ENCODE measurements around the gene KRT6C.
"Not testable (repeated sequence)": the region's sequence is repeated elsewhere in the genome, so short reads cannot be mapped to it uniquely, and the experiment has no call there.

The KRT6C gene

DNA sequence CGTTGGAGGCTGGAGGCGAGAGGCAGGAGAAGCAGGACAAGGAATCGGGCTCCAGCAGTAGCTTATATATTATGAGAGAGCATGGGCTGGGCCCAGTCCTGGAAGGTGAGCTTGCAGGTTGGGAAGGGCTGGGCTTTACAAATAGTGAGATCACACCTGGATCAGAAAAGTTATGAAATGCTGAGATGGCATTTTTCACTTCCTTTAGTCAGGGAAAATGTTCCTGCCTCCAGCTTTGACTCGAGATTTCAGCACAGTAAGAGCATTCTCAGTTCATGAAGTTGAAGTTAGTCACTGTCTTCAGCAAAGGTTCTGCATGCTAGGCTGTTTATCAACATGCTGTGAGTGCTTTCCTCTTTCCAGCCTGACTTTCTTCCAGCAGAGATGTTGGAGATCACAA lies at the start of gene KRT6C:
Gene KRT6C (minus strand): TSS at position 38 of the 400 bp plus-strand sequence. CDS start 68 bp downstream, outside the sequence.
- no peak for DNase-seq (ENCODE audit: low read depth in 1 of 2, low spot score in 1 of 2)

DNA sequence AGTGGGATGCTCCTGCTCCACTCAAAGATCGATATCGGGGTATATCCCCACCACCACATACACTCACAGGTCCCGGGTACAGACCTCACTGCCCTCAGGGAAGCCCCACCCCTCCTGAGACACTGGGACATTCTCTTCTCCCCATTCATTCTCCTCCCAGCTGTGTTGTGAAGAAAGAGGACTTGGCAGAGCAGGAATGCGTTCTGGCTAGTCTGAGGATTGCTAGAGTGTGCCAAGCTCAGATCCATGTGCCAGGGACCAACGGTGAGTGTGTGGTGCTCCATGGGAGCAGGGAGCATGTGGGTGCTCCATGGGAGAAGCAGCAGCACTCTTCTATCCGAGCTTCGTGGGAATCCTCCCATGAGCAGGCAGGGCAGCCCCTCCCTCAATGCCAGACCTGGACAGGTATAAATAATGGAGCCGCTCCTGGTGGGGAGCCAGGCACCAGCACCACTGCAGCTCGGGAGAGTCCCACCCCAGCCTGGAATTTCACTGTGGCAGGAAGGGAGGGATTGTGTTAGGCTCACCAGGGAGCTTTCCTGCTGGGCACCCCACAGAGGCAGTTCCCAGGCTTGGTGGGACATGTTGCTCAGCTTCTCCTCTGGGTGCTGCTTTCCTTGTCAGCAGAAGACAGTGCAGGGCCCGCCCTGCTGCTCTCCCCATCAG lies 48.9 kb upstream of the KRT6C start:
- no peak for DNase-seq (ENCODE audit: low read depth in 1 of 2, low spot score in 1 of 2)

DNA sequence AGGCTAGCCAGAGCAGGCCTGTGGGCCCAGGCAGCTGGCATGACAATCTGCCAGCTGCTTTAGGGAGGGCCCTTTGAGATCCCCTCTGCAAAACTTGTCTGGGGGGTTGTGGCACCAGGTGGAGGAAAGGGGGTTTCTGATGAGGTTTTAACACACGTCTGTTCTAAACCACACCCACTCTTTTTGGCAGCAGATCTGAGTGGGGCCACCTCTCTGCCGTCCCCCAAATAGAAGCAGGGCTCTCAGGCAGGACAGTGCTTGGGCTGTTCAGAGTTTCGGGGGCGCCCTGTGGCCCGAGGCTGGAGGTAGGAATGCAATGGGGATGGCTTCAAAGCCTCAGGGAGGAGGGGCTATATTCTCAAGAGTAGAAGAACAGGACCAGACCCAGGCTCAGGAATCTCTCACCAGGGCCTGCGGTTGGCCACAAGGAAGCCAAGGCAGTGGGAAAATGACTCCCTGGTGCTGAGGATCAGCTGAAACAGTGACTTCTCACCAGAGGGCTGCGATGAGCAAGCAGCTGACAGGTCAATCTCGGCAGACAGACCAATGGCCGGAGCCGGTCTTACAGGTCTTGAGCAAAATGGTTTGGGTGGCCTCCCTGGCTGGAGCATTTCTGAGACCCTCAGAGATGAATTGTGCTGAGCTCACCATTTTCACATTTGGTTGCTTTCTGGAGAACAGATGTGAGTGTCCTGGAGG lies 48.1 kb upstream of the KRT6C start:
- no peak for DNase-seq (ENCODE audit: low read depth in 1 of 2, low spot score in 1 of 2)

DNA sequence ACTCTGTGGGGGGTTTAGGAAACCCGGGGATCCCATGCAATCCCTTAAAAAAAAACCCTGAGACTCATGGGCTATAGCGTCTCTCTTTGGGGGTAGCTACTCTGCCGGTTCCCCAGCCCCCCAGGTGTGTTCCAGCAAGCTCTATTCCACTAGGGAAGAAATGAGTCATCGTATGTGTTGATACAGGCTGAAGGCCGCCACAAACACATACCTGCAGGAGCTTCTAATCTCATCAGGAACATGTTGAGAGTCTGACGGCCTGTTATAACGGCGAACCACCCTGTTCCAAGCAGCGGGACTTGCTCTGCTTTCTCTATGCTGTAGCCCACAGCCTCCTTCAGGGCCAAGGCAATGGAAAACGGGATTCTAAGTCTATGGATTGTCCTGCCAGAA lies 47.6 kb upstream of the KRT6C start:
- no peak for DNase-seq (ENCODE audit: low read depth in 1 of 2, low spot score in 1 of 2)

DNA sequence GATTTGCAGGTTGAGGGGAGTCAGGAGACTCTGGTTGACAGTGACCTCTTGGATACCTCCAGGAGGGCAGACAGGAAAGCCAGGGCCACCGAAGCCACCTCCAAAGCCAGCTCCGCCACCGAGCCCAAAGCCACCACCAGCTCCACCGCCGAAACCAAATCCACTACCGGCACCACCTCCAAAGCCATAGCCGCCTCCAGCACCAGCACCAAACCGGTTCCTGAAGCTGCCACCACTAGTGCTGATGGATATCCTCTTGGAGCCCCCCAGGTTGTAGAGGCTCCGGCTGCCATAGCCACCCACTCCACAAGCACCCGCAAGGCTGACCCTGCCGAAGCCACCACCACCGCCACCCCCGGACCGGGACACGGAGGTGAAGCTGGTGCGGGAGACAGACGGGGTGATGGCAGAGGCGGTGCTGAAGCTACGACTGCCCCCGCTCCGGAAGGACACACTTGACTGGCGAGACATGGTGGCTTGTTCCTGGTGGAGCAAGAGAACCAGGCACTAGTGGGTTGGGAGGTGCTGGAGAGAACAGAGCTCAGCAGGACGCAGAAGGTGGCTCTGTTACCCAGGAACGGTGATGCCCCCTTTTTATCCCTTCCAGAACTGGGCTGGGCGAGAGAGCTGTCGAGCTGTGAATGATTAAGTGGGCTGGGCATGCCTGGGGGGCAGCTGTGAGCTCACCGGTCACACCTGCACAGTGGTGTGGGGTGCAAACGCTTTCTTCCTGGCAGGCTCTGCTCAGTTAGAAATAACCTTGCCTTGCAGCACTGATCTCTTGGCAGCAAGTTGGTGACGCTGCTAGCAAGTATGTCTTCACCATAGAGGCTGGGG lies 46.4 kb upstream of the KRT6C start, which contains the start of gene KRT5:
Gene KRT5 (minus strand): TSS at position 569 of the 837 bp plus-strand sequence. CDS start 98 bp downstream, at position 471.
- no peak for DNase-seq (ENCODE audit: low read depth in 1 of 2, low spot score in 1 of 2)

DNA sequence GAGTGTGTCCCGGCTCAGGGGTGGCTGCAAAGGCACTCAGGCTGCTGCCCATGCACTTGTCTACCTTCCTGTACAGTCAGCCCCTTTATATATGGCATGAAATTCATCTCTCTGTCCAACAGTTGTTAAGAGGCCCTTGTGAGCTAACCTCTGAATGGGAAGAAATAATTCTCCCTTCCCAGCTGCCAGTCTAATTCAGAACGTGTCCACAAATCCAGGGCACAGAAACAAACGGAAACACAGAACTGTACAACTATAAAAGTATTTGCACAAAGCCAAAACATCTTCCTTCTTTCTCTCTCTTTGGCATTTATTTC lies 45.7 kb upstream of the KRT6C start:
- DNase-seq (ENCODE audit: low read depth in 1 of 2, low spot score in 1 of 2): no peak

DNA sequence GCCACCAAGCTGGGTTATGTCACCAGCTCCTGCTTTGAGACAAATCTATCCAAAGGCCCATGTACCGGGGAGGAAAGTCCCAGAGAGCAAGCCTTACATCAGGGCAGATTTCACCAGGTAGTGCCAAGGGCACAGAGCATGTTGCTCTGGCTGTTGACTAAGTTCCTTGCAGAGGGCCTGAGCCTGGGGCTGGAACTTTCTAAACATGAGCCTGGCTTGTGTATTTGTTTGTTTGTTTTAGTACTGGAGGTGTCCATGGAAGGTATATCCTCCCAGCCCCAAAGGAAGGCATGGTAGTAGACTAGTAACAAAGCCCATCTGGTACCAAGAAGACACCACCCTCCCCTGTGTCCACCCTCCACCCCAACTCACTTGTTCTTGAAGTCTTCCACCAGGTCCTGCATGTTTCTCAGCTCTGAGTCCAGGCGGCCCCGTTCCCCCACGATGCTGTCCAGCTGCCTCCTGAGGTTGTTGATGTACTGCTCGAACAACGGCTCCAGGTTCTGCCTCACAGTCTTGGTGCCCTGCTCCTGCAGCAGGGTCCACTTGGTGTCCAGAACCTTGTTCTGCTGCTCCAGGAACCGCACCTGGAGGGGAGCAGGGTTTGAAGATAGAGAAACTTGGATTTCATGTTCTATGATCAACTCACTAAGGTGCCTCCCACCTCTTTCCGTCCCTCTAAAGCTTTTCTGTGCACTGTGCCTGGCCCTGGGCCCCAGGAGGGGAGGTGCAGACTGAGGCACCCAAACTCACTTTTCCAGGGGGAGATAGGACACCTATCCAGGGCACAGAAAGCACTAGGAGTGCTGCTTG lies 45.2 kb upstream of the KRT6C start:
- DNase-seq (ENCODE audit: low read depth in 1 of 2, low spot score in 1 of 2): no peak

DNA sequence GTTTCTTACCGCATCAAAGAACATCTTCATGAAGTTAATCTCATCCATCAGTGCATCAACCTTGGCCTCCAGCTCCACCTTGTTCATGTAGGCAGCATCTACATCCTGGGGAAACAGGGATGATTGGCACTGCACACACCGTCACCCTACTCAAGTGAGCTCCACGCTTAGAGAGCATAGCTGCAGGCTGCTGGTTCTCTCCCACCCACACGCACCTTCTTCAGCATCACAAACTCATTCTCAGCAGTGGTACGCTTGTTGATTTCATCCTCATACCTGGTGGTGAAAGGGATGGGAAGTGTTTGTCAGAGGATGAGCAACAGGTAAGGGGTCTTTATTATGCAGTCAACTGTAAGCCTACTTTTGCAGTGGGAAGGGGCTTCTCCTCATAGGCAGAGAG lies 44.3 kb upstream of the KRT6C start:
- no peak for DNase-seq (ENCODE audit: low read depth in 1 of 2, low spot score in 1 of 2)

DNA sequence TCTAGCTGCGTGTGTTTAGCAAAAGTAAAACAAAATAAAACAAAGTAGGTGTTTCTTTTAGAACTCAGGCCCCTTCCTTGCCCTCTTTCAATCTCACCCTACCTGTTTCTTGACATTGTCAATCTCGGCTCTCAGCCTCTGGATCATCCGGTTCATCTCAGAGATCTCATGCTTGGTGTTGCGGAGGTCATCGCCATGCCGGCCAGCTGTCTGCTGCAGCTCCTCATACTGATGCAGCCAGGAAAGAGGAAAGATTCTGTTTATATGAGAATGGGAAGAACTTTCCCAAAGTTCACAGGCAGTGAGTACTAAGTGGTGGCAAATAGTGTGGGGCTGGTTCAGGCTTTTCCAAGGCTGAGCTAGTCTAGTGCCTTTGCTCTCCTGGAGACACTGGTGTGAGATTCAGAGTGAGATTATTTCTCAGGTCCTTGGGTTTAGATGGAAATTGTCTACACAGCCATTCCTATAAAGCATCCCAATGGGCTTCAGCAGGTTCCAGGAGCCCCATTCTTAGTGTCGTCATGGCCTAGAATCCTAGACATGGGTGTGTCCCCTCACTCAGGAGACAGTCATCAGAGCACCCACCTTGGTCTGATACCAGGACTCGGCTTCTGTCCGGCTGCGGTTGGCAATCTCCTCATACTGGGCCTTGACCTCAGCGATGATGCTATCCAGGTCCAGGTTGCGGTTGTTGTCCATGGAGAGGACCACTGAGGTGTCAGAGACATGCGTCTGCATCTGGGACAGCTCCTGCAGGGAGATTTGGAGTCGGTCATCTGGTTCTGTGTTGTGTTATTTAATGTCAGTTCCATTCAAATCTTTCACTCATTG lies 43.6 kb upstream of the KRT6C start:
- no peak for DNase-seq (ENCODE audit: low read depth in 1 of 2, low spot score in 1 of 2)

DNA sequence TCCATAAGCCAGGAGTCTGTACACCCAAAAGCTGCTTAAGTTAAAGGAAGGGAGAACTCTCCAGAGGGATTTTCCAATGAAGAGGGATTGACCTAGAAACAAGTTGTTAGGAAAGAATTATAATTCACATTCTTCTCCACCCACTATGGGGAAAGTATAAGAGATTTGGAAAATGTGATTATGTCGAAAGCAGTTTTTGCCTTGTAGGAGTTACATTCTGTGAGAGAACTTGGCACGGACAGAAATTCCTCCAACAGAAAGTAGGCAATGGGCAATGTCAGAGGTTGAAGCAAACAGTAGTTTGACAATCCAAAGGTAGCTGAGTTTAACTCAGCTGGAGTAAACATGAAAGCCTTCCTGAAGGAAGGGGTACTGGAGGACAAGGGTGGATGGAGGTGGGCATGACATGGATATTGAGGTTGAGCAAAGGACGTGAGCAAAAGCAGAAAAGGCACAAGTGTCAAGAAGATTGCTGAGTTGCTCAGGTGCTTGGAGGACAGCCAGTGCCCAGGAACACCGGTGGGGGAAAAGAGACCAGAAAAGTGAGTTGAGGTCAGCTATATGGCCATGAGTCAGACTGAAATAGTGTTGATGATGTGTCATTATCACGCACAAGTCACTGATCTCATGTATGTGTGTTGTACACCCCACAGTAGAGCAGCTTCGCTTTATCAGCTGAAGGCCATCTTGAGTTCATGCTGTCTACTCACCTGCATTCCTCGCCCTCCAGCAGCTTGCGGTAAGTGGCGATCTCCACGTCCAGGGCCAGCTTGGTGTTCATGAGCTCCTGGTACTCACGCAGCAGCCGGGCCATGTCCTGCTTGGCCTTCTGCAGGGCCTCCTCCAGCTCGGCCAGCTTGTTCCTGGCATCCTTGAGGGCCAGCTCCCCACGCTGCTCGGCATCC lies 42.6 kb upstream of the KRT6C start:
- DNase-seq (ENCODE audit: low read depth in 1 of 2, low spot score in 1 of 2): no peak

DNA sequence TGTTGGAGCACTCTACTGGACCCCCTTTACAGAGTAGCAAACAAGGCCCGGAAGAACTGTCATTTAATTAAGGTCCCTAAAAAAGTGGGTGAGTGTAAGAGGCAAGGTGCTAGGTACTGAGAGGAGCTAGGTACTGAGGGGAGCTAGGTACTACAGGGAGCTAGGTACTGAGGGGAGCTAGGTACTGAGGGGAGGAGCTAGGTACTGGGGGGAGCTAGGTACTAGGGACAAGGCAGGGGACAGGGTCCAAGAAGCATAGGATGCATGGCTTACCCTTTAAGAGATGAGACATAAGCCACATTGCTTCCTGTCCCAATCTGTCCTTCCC lies 41.7 kb upstream of the KRT6C start:
- DNase-seq (ENCODE audit: low read depth in 1 of 2, low spot score in 1 of 2): no peak

DNA sequence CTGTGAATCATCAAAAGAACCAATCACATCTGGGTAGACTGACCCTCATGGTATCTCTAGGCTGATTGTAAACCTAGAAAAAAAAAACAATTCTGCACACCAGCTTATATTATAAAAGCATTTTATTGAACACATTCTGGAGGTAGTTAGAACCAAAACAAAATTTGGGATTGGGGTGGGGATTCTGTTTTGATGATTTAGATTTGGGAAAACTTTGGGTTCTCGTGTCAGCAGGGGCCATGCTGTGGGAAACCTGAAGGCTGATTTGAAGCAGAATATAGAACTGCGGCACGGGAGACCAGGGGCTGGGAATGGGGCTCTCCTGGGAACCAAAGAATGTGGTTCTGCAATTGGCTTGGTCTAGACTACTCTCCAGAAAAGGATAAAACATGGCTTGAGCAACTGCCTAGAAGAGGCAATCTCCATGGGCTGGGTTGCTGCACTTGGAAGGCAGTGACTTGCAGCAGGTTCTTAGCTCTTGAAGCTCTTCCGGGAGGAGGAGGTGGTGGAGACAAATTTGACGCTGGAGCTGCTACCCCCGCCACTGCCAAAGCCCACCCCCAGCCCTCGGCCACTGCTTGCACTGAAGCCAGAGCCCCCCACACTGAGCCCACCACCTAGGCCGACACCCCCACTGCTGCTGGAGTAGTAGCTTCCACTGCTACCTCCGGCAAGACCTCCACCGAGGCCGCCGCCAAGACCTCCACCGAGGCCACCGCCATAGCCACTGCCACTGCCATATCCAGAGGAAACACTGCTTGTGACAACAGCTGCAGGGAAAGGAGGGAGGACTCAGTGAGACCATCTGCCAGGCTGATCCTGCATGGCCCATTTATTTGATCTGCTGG lies 41.1 kb upstream of the KRT6C start:
- no peak for DNase-seq (ENCODE audit: low read depth in 1 of 2, low spot score in 1 of 2)

DNA sequence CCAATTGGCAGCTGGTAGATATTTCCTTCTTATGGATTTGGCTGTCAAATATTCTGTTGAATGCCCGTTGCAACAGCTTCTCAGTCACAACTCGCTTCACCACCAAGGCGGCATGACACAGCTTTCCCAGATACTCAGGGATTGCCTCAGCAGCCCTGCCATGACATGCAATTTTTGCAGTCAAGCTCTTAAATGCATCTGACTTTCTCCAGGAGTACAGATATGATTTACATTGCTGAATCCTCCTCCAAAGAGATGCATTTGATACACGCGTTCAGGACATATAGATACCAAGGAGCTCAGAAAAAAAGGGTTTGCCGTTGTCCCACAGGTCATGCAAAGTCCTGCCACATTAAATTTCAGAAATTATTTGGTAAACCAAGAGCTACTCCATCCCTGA lies 40.1 kb upstream of the KRT6C start:
- DNase-seq (ENCODE audit: low read depth in 1 of 2, low spot score in 1 of 2): no peak

DNA sequence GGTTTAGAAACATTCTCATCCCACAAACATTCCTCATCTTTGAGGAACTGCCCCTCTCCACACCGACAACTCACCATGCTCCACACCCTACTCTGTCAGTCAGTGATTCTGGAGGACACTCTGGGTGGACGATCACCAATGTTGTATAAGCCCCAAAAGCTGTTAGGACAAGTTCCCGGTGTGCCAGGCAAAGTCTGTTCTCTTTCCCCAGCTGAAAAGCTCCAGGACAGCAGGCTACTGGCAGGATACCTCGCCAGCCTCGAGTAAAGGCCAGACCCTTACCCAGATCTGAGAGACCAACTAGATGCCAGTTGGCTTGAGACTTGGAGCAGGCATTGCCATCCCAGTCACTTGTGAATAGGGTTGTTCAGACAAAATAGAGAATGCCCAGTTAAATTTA lies 34.6 kb upstream of the KRT6C start:
- DNase-seq (ENCODE audit: low read depth in 1 of 2, low spot score in 1 of 2): no peak

DNA sequence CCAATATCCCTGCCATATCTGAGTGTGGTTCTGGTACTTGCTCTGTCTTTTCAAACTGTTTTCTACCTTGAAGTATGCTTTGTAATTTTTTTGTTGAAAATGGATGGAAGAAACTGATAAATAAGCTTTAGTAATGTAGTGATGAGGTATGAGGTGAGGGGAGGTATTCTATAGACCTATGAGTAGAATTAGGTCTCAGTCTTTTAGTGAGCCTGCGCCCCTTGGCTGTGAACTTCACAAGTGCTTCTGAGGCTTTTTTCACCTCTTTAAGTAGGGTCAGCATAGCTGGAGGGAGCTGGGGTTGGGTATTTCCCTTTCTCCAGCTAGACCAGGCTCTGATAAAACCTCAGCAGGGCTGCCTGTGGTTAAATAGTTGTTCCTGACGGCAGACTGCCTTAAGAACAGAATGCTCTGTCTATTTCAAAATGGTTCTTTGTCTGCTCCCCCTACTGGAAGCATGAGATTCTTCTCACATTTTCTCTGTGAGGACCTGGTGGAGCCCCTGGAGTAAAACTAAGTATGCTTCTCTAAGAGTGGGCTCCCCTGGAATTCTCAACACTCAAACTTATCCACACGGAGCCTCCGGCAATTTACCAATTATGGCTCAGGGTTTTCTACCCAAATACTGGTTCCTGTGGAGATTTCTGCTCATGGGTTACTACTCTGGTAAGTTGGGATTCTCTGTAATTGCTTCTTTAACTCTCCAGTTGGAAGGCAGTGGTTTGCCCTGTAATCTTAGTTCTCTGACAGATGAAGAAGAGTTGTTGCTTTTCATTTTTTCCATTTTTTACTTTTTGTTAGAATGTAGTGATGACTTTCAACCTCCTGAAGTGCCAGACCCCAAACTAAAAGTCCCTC lies 33.5 kb upstream of the KRT6C start:
- no peak for DNase-seq (ENCODE audit: low read depth in 1 of 2, low spot score in 1 of 2)

DNA sequence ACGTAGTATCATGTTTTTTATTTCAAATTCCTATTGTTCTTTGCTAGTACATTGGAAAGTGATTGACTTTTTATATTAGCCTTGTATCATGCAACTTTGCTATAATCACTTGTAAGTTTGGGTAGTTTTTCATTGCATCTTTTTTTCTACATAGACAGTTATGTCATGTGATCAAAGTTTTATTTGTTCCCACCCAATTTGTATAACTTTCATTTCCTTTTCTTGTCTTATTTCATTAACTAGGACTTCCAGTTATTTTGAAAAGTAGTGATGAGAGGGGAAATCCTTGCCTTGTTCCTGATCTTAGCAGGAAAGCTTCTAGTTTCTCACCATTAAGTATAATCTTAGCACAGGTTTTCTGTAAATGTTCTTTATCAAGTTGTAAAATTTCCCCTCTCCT lies 29.3 kb upstream of the KRT6C start:
- DNase-seq (ENCODE audit: low read depth in 1 of 2, low spot score in 1 of 2): no peak

DNA sequence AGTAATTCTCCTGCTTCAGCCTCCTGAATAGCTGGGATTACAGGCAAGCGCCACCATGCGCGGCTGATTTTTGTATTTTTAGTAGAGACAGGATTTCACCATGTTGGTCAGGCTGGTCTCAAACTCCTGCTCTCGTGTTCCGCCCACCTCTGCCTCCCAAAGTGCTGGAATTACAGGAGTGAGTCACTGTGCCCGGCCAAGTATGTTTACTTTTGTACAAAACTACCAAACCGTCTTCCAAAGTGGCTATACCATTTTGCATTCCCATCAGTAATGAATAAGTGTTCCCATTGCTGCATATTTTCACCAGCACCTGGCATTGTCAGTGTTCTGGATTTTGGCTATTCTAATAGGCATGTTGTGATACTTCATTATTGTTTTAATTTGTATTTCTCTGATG lies 27.9 kb upstream of the KRT6C start:
- DNase-seq (ENCODE audit: low read depth in 1 of 2, low spot score in 1 of 2): no peak

DNA sequence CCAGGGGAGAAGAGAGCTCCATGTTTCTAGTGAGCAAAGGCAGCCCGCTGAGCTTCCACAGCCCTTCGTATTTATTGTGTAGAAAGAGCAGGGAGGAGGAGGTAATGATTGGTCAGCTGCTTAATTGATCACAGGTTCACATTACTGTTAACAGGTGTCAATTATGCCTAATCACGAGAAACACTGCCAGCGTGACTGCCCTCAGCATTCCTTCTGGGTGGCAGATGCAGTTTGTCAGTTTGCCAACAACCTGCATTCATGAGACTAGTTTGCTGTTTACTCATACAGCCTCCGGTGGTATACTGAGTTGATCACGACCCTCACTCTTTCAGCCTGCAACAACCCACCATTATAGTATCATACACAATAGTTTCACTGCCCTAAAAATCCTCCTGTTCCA lies 27.0 kb upstream of the KRT6C start:
- not testable (repeated sequence) for DNase-seq (ENCODE audit: low read depth in 1 of 2, low spot score in 1 of 2)

Data from activated T-helper 1 cell treated with anti-CD3 and anti-CD28 coated beads, Interleukin-2, amount 50 U/mL, for 16 hours (primary cell).